OCI-LY7 (cell line): Measurements from ENCODE around the gene NFATC2. TPM values are rescaled to one million over a fixed set of nuclear protein-coding genes. Genes with fewer than 3 reads are reported as not detected.

ENCODE experiments used
- BruUV-seq: library from RNA; stranded (reverse); fragments of 400-500 nt; replicated peaks from 2 replicates; lab custom pipeline; 2021; lab: Mats Ljungman, UMichigan
- CTCF ChIA-PET: fragments of 300-600 bp; sonication (Branson Sonifier 250); formaldehyde crosslinking; loops from one replicate; lab custom pipeline; 2022; ENCODE audit warnings: antibody characterized with exemption; ENCODE audit not compliant: unreplicated experiment; lab: Charles Lee
- POLR2A ChIA-PET: fragments of 300-600 bp; sonication (Branson Sonifier 250); formaldehyde crosslinking; loops from one replicate; lab custom pipeline; 2022; ENCODE audit warnings: antibody characterized with exemption; lab: Charles Lee
- DNase-seq: peaks from one replicate; pipeline ENCODE4 v3.0.0-alpha.2; 2015; ENCODE audit warnings: low spot score
- H2AFZ ChIP-seq: fragments of 200-600 bp; sonication (generic), shearing (Covaris generic); 2 replicates; pipeline ENCODE4 v1.6.1; 2014; ENCODE audit warnings: mild to moderate bottlenecking, antibody characterized with exemption, low read length, moderate library complexity
- H3K27ac ChIP-seq: fragments of 200-600 bp; sonication (generic); 2 replicates; pipeline ENCODE4 v1.5.1; 2014; ENCODE audit warnings: mixed run types, low read depth, mild to moderate bottlenecking, moderate library complexity, low read length, inconsistent platforms; ENCODE audit not compliant: poor library complexity, severe bottlenecking
- H3K36me3 ChIP-seq: fragments of 200-600 bp; sonication (generic); 2 replicates; pipeline ENCODE4 v1.6.1; 2014; ENCODE audit warnings: mild to moderate bottlenecking, antibody characterized with exemption, low read length, moderate library complexity, mixed read lengths; ENCODE audit not compliant: insufficient read depth
- H3K4me1 ChIP-seq: fragments of 200-600 bp; sonication (generic); 2 replicates; pipeline ENCODE4 v1.5.1; 2014; ENCODE audit warnings: mild to moderate bottlenecking, low read length; ENCODE audit not compliant: insufficient read depth, poor library complexity, severe bottlenecking
- H3K4me2 ChIP-seq: fragments of 200-600 bp; sonication (generic); 2 replicates; pipeline ENCODE4 v1.6.1; 2014; ENCODE audit warnings: mild to moderate bottlenecking, low read length
- H3K4me3 ChIP-seq: fragments of 200-600 bp; sonication (generic); 2 replicates; pipeline ENCODE4 v1.5.1; 2014; ENCODE audit warnings: mild to moderate bottlenecking, low read depth, low read length; ENCODE audit not compliant: poor library complexity, severe bottlenecking
- H3K79me2 ChIP-seq: fragments of 200-600 bp; sonication (generic); 2 replicates; pipeline ENCODE4 v1.6.1; 2016; ENCODE audit warnings: low read depth, mild to moderate bottlenecking, low read length, moderate library complexity, mixed read lengths; ENCODE audit not compliant: insufficient read depth
- H3K9me2 ChIP-seq: fragments of 200-600 bp; sonication (generic); 2 replicates; pipeline ENCODE4 v1.6.1; 2016; ENCODE audit warnings: mild to moderate bottlenecking, low read length, mixed read lengths; ENCODE audit not compliant: insufficient read depth
- H3K9me3 ChIP-seq: fragments of 200-600 bp; sonication (generic); 2 replicates; pipeline ENCODE4 v1.6.1; 2014; ENCODE audit warnings: mild to moderate bottlenecking, mixed run types, low read length, mixed read lengths
- H4K20me1 ChIP-seq: fragments of 200-600 bp; sonication (generic); 2 replicates; pipeline ENCODE4 v1.6.1; 2014; ENCODE audit warnings: mild to moderate bottlenecking, antibody characterized with exemption, low read length, moderate library complexity, mixed read lengths; ENCODE audit not compliant: insufficient read depth
- EZH2phosphoT487 ChIP-seq: fragments of 200-600 bp; sonication (generic); IDR thresholded peaks from 2 replicates; pipeline ENCODE4 v1.6.1; 2018; ENCODE audit warnings: low read depth, borderline replicate concordance, mild to moderate bottlenecking, mixed run types, antibody characterized with exemption, low read length, moderate library complexity, mixed read lengths
- intact Hi-C: fragments of 100-400 bp; cut with micrococcal nuclease; formaldehyde crosslinking; loops from one replicate; pipeline ENCODE4 v1.10.0; 2022; ENCODE audit not compliant: unreplicated experiment
- total RNA-seq, 2 experiments: library from RNA; depleted of rRNA in 1 of 2; stranded (reverse); fragments of >200 nt in 1 of 2; shearing (Covaris generic) in 1 of 2; gene quantifications; 2 replicates each; pipeline ENCODE4 v1.2.3, GENCODE V29; 2014 to 2022
- TF ChIP-seq, protein P1 (sequence below): fragments of 200-600 bp; sonication (generic); conservative IDR thresholded peaks from 2 replicates; pipeline ENCODE4 v1.5.1; 2014; ENCODE audit warnings: mild to moderate bottlenecking, antibody characterized with exemption, low read length, moderate library complexity, mixed read lengths

The NFATC2 gene
- total RNA-seq, 2 experiments from 2014 or later: 12.5 to 43.8 TPM

DNA sequence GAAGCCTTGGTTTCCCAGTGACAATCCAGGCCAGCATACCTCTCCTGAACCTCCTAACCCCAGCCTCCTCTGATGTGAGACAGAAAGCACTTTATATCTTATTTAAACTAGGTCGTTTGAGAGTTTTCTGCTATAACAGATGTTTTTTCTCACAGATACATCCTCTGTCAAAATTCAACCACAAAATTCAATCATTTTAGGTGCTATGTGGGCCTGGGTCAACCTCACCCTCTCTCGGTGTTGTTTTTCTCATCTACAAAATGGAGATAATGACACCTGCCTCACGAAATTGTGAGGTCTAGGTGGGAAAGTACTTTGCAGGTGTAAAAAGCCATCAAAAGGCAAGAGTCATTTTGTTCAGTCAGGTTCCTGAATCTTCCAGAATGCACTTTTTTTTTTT, 46.2 kb upstream of the NFATC2 start:
- no peaks in the 10 kb centered on the region for H4K20me1 ChIP-seq
- no peak for DNase-seq
- H3K36me3 ChIP-seq: no peaks in the 10 kb centered on the region
- intact Hi-C loops: no loop called here
- CTCF ChIA-PET: no interaction called here
- BruUV-seq: no TSS peak
- H2AFZ ChIP-seq: no peak overlapping the region
- no peaks in the 10 kb centered on the region for H3K9me2 ChIP-seq
- peaks cover 22% of the 10 kb centered on the region for H3K4me1 ChIP-seq
- H3K4me2 ChIP-seq: no peak overlapping the region
- TF ChIP-seq, protein P1, sequence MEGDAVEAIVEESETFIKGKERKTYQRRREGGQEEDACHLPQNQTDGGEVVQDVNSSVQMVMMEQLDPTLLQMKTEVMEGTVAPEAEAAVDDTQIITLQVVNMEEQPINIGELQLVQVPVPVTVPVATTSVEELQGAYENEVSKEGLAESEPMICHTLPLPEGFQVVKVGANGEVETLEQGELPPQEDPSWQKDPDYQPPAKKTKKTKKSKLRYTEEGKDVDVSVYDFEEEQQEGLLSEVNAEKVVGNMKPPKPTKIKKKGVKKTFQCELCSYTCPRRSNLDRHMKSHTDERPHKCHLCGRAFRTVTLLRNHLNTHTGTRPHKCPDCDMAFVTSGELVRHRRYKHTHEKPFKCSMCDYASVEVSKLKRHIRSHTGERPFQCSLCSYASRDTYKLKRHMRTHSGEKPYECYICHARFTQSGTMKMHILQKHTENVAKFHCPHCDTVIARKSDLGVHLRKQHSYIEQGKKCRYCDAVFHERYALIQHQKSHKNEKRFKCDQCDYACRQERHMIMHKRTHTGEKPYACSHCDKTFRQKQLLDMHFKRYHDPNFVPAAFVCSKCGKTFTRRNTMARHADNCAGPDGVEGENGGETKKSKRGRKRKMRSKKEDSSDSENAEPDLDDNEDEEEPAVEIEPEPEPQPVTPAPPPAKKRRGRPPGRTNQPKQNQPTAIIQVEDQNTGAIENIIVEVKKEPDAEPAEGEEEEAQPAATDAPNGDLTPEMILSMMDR: no peak
- TF ChIP-seq EZH2phosphoT487: no peak
- no peak overlapping the region for H3K27ac ChIP-seq
- H3K9me3 ChIP-seq: peaks cover 10% of the 10 kb centered on the region; the same call in 1 of the 2 replicates
- no peaks in the 10 kb centered on the region for H3K79me2 ChIP-seq
- POLR2A ChIA-PET: interaction anchor here (0.7 kb wide), 2 partner anchors 9 to 34 kb away, joined by 4 read pairs; no protein-coding TSS in a partner anchor
- no peak overlapping the region for H3K4me3 ChIP-seq

DNA sequence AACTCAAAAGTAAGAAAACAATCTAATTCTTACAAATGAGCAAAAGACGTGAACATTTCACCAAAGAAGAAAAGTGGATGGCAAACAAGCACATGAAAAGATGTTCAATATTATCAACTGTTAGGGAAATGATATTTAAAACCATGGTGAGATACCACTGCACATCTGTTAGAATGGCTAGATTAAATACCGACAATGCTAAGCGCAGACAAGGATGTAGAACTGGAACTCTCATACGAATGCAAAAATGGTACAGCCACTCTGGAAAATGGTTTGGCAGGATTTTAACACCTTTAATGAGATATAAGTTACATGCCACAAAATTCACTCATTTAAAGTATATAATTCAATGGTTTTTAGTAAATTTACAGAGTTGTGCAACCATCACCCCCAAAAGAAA, 44.6 kb upstream of the NFATC2 start:
- no peaks in the 10 kb centered on the region for H3K36me3 ChIP-seq
- intact Hi-C loops: no loop called here
- no peak for DNase-seq
- H3K4me1 ChIP-seq: peaks cover 22% of the 10 kb centered on the region
- ChIA-PET CTCF (no interaction called here), POLR2A (interaction anchor here (0.7 to 1.3 kb wide), 2 partner anchors 14 to 80 kb away, joined by 3 read pairs; no protein-coding TSS in a partner anchor)
- H3K4me2 ChIP-seq: peak overlapping the region; percentile 22
- no TSS peak for BruUV-seq
- peaks cover 10% of the 10 kb centered on the region; the same call in 1 of the 2 replicates for H3K9me3 ChIP-seq
- H3K27ac ChIP-seq: no peak overlapping the region
- TF ChIP-seq, protein P1: no peak
- TF ChIP-seq EZH2phosphoT487: no peak
- no peaks in the 10 kb centered on the region for H4K20me1 ChIP-seq
- H3K9me2 ChIP-seq: no peaks in the 10 kb centered on the region
- H3K79me2 ChIP-seq: no peaks in the 10 kb centered on the region
- H3K4me3 ChIP-seq: no peak overlapping the region
- H2AFZ ChIP-seq: no peak overlapping the region

DNA sequence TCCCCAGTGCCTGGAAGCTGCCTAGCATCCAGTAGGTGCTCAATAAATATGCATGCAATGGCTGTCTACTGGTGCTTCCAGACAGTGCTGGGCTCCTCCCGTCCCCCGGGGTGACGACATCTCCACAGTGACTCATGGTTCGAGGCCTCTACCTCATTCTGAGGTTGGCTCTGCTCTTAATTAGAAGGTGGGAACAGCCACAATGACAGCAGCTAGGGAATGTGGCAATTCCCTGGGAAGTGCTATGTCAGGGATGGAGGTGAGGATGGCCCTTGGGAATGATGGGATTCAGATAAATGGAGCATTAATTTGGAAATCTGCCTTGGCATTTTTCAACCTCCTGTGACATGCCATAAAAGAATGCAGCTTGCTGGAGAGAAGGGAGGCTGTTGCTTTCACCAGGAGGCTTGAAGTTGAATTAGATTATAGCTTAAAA, 43.5 kb upstream of the NFATC2 start:
- intact Hi-C loops: no loop called here
- H2AFZ ChIP-seq: no peak overlapping the region
- H3K9me2 ChIP-seq: no peaks in the 10 kb centered on the region
- ChIA-PET POLR2A (interaction anchor here (0.7 to 1.3 kb wide), 6 partner anchors 9 to 207 kb away, joined by 3 to 6 read pairs (median 3); no protein-coding TSS in a partner anchor), CTCF (no interaction called here)
- H3K4me1 ChIP-seq: peaks cover 22% of the 10 kb centered on the region
- no peaks in the 10 kb centered on the region for H3K36me3 ChIP-seq
- H3K9me3 ChIP-seq: peaks cover 10% of the 10 kb centered on the region; the same call in 1 of the 2 replicates
- H3K4me3 ChIP-seq: no peak overlapping the region
- no peak for DNase-seq
- no peaks in the 10 kb centered on the region for H4K20me1 ChIP-seq
- no peak overlapping the region for H3K27ac ChIP-seq
- no TSS peak for BruUV-seq
- H3K4me2 ChIP-seq: no peak overlapping the region
- no peaks in the 10 kb centered on the region for H3K79me2 ChIP-seq
- no peak for TF ChIP-seq EZH2phosphoT487
- TF ChIP-seq, protein P1: no peak
